Mammary epithelial cell (primary cell): ENCODE results near the gene IPO5.

ENCODE experiments used
- EZH2 ChIP-seq: IDR thresholded peaks from 2 replicates; pipeline ENCODE4 v1.6.1; 2012; ENCODE audit warnings: low read length, inconsistent platforms, borderline replicate concordance
- TF ChIP-seq, protein P1 (sequence below), 2 donors: IDR thresholded peaks in 1 of 2; conservative IDR thresholded peaks in 1 of 2; 2 replicates each; pipeline ENCODE4 v1.5.1; 2011 to 2012; ENCODE audit warnings: inconsistent platforms in 2 of 2, low read length in 2 of 2, mild to moderate bottlenecking in 2 of 2, control low read depth in 1 of 2, low read depth in 1 of 2; ENCODE audit not compliant: insufficient read depth in 1 of 2; ENCODE audit errors: extremely low read depth in 1 of 2

DNA sequence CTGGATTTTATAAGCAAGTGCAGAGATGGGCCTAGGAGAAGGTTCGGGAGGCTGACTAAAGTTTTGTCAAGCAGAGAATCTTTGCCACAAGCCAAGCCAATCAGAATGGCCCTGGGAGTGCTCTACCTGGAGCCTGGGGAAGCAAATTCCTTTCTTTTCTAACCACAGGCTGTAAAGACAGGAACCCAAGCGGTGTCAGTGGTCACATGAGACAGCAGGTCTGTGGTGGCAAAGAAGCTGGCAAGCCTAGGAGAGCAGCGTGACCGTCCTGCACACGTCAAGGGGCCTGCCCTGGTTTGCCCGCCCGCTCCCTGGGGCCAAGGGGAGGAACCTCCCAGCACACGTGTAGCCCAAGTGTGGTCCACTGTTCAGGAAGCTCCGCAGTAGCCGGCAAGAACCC is 90.8 kb downstream of the IPO5 start:
- no peak for TF ChIP-seq EZH2
- TF ChIP-seq, protein P1, sequence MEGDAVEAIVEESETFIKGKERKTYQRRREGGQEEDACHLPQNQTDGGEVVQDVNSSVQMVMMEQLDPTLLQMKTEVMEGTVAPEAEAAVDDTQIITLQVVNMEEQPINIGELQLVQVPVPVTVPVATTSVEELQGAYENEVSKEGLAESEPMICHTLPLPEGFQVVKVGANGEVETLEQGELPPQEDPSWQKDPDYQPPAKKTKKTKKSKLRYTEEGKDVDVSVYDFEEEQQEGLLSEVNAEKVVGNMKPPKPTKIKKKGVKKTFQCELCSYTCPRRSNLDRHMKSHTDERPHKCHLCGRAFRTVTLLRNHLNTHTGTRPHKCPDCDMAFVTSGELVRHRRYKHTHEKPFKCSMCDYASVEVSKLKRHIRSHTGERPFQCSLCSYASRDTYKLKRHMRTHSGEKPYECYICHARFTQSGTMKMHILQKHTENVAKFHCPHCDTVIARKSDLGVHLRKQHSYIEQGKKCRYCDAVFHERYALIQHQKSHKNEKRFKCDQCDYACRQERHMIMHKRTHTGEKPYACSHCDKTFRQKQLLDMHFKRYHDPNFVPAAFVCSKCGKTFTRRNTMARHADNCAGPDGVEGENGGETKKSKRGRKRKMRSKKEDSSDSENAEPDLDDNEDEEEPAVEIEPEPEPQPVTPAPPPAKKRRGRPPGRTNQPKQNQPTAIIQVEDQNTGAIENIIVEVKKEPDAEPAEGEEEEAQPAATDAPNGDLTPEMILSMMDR (conservative IDR thresholded peaks at IDR 0.05 in 1 of 2, IDR thresholded peaks at IDR 0.05 in 1 of 2; ENCODE audit: extremely low read depth in 1 of 2, insufficient read depth in 1 of 2, low read depth in 1 of 2, low read length in 2 of 2): no peak
